GM12875 (cell line): ENCODE data around the gene F2.
"Not testable (repeated sequence)": the region's sequence is repeated elsewhere in the genome, so short reads cannot be mapped to it uniquely, and the experiment has no call there.

Source experiments
- H3K4me3 ChIP-seq: one replicate; pipeline ENCODE4 v1.5.1; 2011; ENCODE audit warnings: low read depth, low read length, control low read depth
- CTCF ChIP-seq: IDR thresholded peaks from 2 replicates; pipeline ENCODE4 v1.5.1; 2011; ENCODE audit warnings: low read depth, mild to moderate bottlenecking, control low read depth, inconsistent platforms, low read length, moderate library complexity, borderline replicate concordance; ENCODE audit not compliant: insufficient read depth

The F2 gene

GRCh38 chr11:46701078-46701654 is 17.8 kb upstream of the F2 start:
- peak overlapping the region; percentile 90 for H3K4me3 ChIP-seq
- no peak for TF ChIP-seq CTCF

GRCh38 chr11:46705070-46705688 is 13.8 kb upstream of the F2 start:
- no peak for TF ChIP-seq CTCF

GRCh38 chr11:46706886-46707285 is 12.1 kb upstream of the F2 start:
- no peak overlapping the region for H3K4me3 ChIP-seq
- no peak for TF ChIP-seq CTCF

More at GRCh38 chr11:46705070-46705688, 13.8 kb upstream of the F2 start:
- H3K4me3 ChIP-seq: no peak overlapping the region

- H3K4me3 ChIP-seq: not testable (repeated sequence)
These were observed 9.7 kb upstream of the F2 start for GRCh38 chr11:46709351-46709750.

- no peak overlapping the region for H3K4me3 ChIP-seq
- TF ChIP-seq CTCF: no peak
These were observed 8.2 kb upstream of the F2 start for GRCh38 chr11:46710821-46711269.

GRCh38 chr11:46711303-46711702 is 7.7 kb upstream of the F2 start:
- H3K4me3 ChIP-seq: no peak overlapping the region
- no peak for TF ChIP-seq CTCF

- no peak for TF ChIP-seq CTCF
- no peak overlapping the region for H3K4me3 ChIP-seq
These were observed 6.0 kb upstream of the F2 start for GRCh38 chr11:46712874-46713576.

GRCh38 chr11:46717825-46718154 is 1.2 kb upstream of the F2 start:
- H3K4me3 ChIP-seq: not testable (repeated sequence)
